WTC11 (cell line): Measurements from ENCODE around the gene SRSF9. TPM values are rescaled to one million over a fixed set of nuclear protein-coding genes. Genes with fewer than 3 reads are reported as not detected.

Experiments used
- ATAC-seq: fragments of 200-7000 bp; cut with Tn5 transposase; 2 replicates; pipeline ENCODE4 v1.10.0; 2021; ENCODE audit warnings: mild to moderate bottlenecking, moderate library complexity
- CTCF ChIA-PET: fragments of 300-600 bp; sonication (Branson Sonifier 250); formaldehyde crosslinking; loops from one replicate; lab custom pipeline; 2021; ENCODE audit warnings: antibody characterized with exemption; lab: Charles Lee
- POLR2A ChIA-PET: fragments of 350-600 bp; sonication (Branson Sonifier 250); formaldehyde crosslinking; loops from one replicate; lab custom pipeline; 2021; ENCODE audit warnings: antibody characterized with exemption; lab: Charles Lee
- DNase-seq: peaks from one replicate; pipeline ENCODE4 v3.0.0; 2021; ENCODE audit warnings: low spot score
- H3K27ac Mint-ChIP-seq: 2 replicates; pipeline ENCODE4 v1.8.0; 2021; ENCODE audit warnings: mixed read lengths
- H3K27me3 Mint-ChIP-seq: 2 replicates; pipeline ENCODE4 v1.8.0; 2021; ENCODE audit warnings: low read depth, mild to moderate bottlenecking, moderate library complexity, mixed read lengths
- H3K36me3 Mint-ChIP-seq: 2 replicates; pipeline ENCODE4 v1.8.0; 2021; ENCODE audit warnings: mixed read lengths
- H3K4me1 Mint-ChIP-seq: 2 replicates; pipeline ENCODE4 v1.8.0; 2022; ENCODE audit warnings: mixed read lengths
- H3K4me3 Mint-ChIP-seq: 2 replicates; pipeline ENCODE4 v1.8.0; 2021; ENCODE audit warnings: mild to moderate bottlenecking, moderate library complexity, mixed read lengths
- H3K9me3 Mint-ChIP-seq: 2 replicates; pipeline ENCODE4 v1.8.0; 2021; ENCODE audit warnings: mixed read lengths
- CREM ChIP-seq: sonication (generic); formaldehyde crosslinking; IDR thresholded peaks from 2 replicates; pipeline ENCODE4 v1.8.1; 2022; ENCODE audit warnings: mild to moderate bottlenecking, missing genetic modification reagents, moderate library complexity
- CTCF ChIP-seq: fragments of 200-600 bp; IDR thresholded peaks from 2 replicates; pipeline ENCODE4 v1.8.0; 2022; ENCODE audit warnings: antibody characterized with exemption
- E2F4 ChIP-seq: sonication (generic); formaldehyde crosslinking; IDR thresholded peaks from 2 replicates; pipeline ENCODE4 v1.8.1; 2022; ENCODE audit warnings: low read depth, mild to moderate bottlenecking, moderate library complexity, missing genetic modification reagents, borderline replicate concordance
- E2F5 ChIP-seq: sonication (generic); formaldehyde crosslinking; IDR thresholded peaks from 2 replicates; pipeline ENCODE4 v1.8.1; 2022; ENCODE audit warnings: mild to moderate bottlenecking, moderate library complexity, missing genetic modification reagents
- ETV6 ChIP-seq: sonication (generic); formaldehyde crosslinking; IDR thresholded peaks from 2 replicates; pipeline ENCODE4 v1.8.1; 2022; ENCODE audit warnings: mild to moderate bottlenecking, missing genetic modification reagents
- FOXK1 ChIP-seq: sonication (generic); formaldehyde crosslinking; IDR thresholded peaks from 2 replicates; pipeline ENCODE4 v1.8.0; 2022; ENCODE audit warnings: mild to moderate bottlenecking, moderate library complexity, missing genetic modification reagents
- FOXP4 ChIP-seq: sonication (generic); formaldehyde crosslinking; IDR thresholded peaks from 2 replicates; pipeline ENCODE4 v1.8.0; 2022; ENCODE audit warnings: mild to moderate bottlenecking, missing genetic modification reagents
- GTF2I ChIP-seq: fragments of 250-450 bp; sonication (Bioruptor Pico); conservative IDR thresholded peaks from 2 replicates; pipeline ENCODE4 v1.4.0; 2021; ENCODE audit warnings: mild to moderate bottlenecking
- MYBL2 ChIP-seq: sonication (generic); formaldehyde crosslinking; IDR thresholded peaks from 2 replicates; pipeline ENCODE4 v1.8.1; 2023; ENCODE audit warnings: mild to moderate bottlenecking, moderate library complexity, missing genetic modification reagents
- NFYB ChIP-seq: sonication (generic); formaldehyde crosslinking; conservative IDR thresholded peaks from 2 replicates; pipeline ENCODE4 v1.8.0; 2022; ENCODE audit warnings: low read depth, missing genetic modification reagents
- NR3C1 ChIP-seq: sonication (generic); formaldehyde crosslinking; conservative IDR thresholded peaks from 2 replicates; pipeline ENCODE4 v1.8.1; 2023; ENCODE audit warnings: low read depth, mild to moderate bottlenecking, missing genetic modification reagents
- RORB ChIP-seq: fragments of 250-450 bp; sonication (Bioruptor Pico); IDR thresholded peaks from 2 replicates; pipeline ENCODE4 v1.9.0; 2021; ENCODE audit warnings: mild to moderate bottlenecking
- SP1 ChIP-seq: sonication (generic); formaldehyde crosslinking; conservative IDR thresholded peaks from 2 replicates; pipeline ENCODE4 v1.8.1; 2022; ENCODE audit warnings: missing genetic modification reagents
- TEAD1 ChIP-seq: sonication (generic); formaldehyde crosslinking; IDR thresholded peaks from 2 replicates; pipeline ENCODE4 v1.8.0; 2022; ENCODE audit warnings: mild to moderate bottlenecking, missing genetic modification reagents
- TP53 ChIP-seq: sonication (generic); formaldehyde crosslinking; IDR thresholded peaks from 2 replicates; pipeline ENCODE4 v1.8.1; 2023; ENCODE audit warnings: mild to moderate bottlenecking, missing genetic modification reagents
- ZBTB43 ChIP-seq: sonication (generic); formaldehyde crosslinking; IDR thresholded peaks from 2 replicates; pipeline ENCODE4 v1.8.1; 2023; ENCODE audit warnings: mild to moderate bottlenecking, missing genetic modification reagents
- ZNF232 ChIP-seq: sonication (generic); formaldehyde crosslinking; IDR thresholded peaks from 2 replicates; pipeline ENCODE4 v1.8.0; 2022; ENCODE audit warnings: mild to moderate bottlenecking, missing genetic modification reagents
- ZNF416 ChIP-seq: fragments of 250-450 bp; sonication (Bioruptor Pico); IDR thresholded peaks from 2 replicates; pipeline ENCODE4 v1.9.0; 2021; ENCODE audit warnings: mild to moderate bottlenecking, inconsistent platforms
- ZNF423 ChIP-seq: fragments of 250-450 bp; sonication (Bioruptor Pico); IDR thresholded peaks from 2 replicates; pipeline ENCODE4 v2.1.2; 2022; ENCODE audit warnings: mild to moderate bottlenecking, moderate library complexity
- ZNF671 ChIP-seq: fragments of 250-450 bp; sonication (Bioruptor Pico); IDR thresholded peaks from 2 replicates; pipeline ENCODE4 v1.8.0; 2021; ENCODE audit warnings: mild to moderate bottlenecking
- total RNA-seq: library from RNA; stranded (reverse); gene quantifications from 3 replicates; pipeline ENCODE4 v1.2.3, GENCODE V29; 2021

The SRSF9 gene
- total RNA-seq, 1 experiment from 2014 or later: 286 TPM

GRCh38 chr12:120413901-120414695 is 55.5 kb downstream of the SRSF9 start:
- POLR2A ChIA-PET: interaction anchor here (0.6 to 1.5 kb wide), 4 partner anchors 16 to 25 kb away, joined by 3 to 5 read pairs (median 4); no protein-coding TSS in a partner anchor
- Mint-ChIP-seq H3K27ac (peak overlapping the region; percentile 97), H3K27me3 (no peaks in the 10 kb centered on the region)
- peak; percentile 84 for DNase-seq
- TF ChIP-seq ZNF423: no peak
- peak; percentile 92 for TF ChIP-seq ETV6 (CRISPR knock-in tag)
- 0 out of 2 replicates have a peak, but pooled peaks have one; percentile 21 for TF ChIP-seq TEAD1
- TF ChIP-seq NFYB (CRISPR knock-in tag): no peak
- TF ChIP-seq TP53 (CRISPR knock-in tag): no peak
- TF ChIP-seq ZBTB43: peak; percentile 97; the same call in 1 of the 2 replicates
- TF ChIP-seq FOXK1 (CRISPR knock-in tag): peak; percentile 73; the same call in 1 of the 2 replicates
- no peak for TF ChIP-seq RORB
- TF ChIP-seq CTCF: no peak
- 0 out of 2 replicates have a peak, but pooled peaks have one; percentile 46 for TF ChIP-seq ZNF232 (CRISPR knock-in tag)
- peak; percentile 92 for TF ChIP-seq GTF2I (CRISPR knock-in tag)
- TF ChIP-seq CREM: 0 out of 2 replicates have a peak, but pooled peaks have one; percentile 43
- peak; percentile 60; the same call in 1 of the 2 replicates for TF ChIP-seq MYBL2 (CRISPR knock-in tag)
- peak; percentile 56; the same call in 1 of the 2 replicates for TF ChIP-seq ZNF671
- peak; percentile 70; the same call in 1 of the 2 replicates for TF ChIP-seq E2F5 (CRISPR knock-in tag)
- peak; percentile 56; the same call in 1 of the 2 replicates for TF ChIP-seq FOXP4 (CRISPR knock-in tag)
- 0 out of 2 replicates have a peak, but pooled peaks have one; percentile 38 for TF ChIP-seq SP1 (CRISPR knock-in tag)
- TF ChIP-seq, all 79 proteins: peak for 12
- Mint-ChIP-seq H3K36me3 (no peaks in the 10 kb centered on the region), H3K4me1 (peaks cover 23% of the 10 kb centered on the region), H3K4me3 (peak overlapping the region; percentile 47), H3K9me3 (no peaks in the 10 kb centered on the region)
- CTCF ChIA-PET: interaction anchor here (0.7 to 2.9 kb wide), 5 partner anchors 12 to 56 kb away, joined by 3 to 12 read pairs (median 6); no protein-coding TSS in a partner anchor
- ATAC-seq: peak; percentile 99

GRCh38 chr12:120412421-120412820 is 57.1 kb downstream of the SRSF9 start:
- no peaks in the 10 kb centered on the region for H3K27me3 Mint-ChIP-seq
- H3K9me3 Mint-ChIP-seq: no peaks in the 10 kb centered on the region
- DNase-seq (no peak), ATAC-seq (no peak)
- H3K27ac Mint-ChIP-seq: no peak overlapping the region
- TF ChIP-seq ZNF416: no peak
- no peak for TF ChIP-seq E2F4 (CRISPR knock-in tag)
- no peak for TF ChIP-seq NFYB (CRISPR knock-in tag)
- no peak for TF ChIP-seq NR3C1 (CRISPR knock-in tag)
- TF ChIP-seq ZNF232 (CRISPR knock-in tag): no peak
- TF ChIP-seq, all 79 proteins: peak for 0
- no peaks in the 10 kb centered on the region for H3K36me3 Mint-ChIP-seq
- ChIA-PET CTCF (interaction anchor here (2.1 to 2.9 kb wide), 2 partner anchors 18 to 45 kb away, joined by 11 to 12 read pairs; no protein-coding TSS in a partner anchor), POLR2A (interaction anchor here (0.6 kb wide), 1 partner anchor 160 kb away, joined by 3 read pairs; no protein-coding TSS in a partner anchor)
- H3K4me3 Mint-ChIP-seq: no peak overlapping the region
- peaks cover 23% of the 10 kb centered on the region for H3K4me1 Mint-ChIP-seq
